Posterior cingulate gyrus (tissue), 11 donors: ENCODE results near the gene OPCML.
A peak's percentile ranks its signal among the peaks of the same experiment; 100 is the strongest.

Experiments used
- DNase-seq, 10 donors: peaks; one replicate each; pipeline versions ENCODE4 v3.0.0 to v3.0.0-alpha.2; 2020 to 2021; ENCODE audit warnings: mixed read lengths in 3 of 10
- intact Hi-C: fragments of 100-400 bp; cut with DNase I; formaldehyde crosslinking; loops from one replicate; pipeline ENCODE4 v1.15.1; 2023

The OPCML gene

DNA sequence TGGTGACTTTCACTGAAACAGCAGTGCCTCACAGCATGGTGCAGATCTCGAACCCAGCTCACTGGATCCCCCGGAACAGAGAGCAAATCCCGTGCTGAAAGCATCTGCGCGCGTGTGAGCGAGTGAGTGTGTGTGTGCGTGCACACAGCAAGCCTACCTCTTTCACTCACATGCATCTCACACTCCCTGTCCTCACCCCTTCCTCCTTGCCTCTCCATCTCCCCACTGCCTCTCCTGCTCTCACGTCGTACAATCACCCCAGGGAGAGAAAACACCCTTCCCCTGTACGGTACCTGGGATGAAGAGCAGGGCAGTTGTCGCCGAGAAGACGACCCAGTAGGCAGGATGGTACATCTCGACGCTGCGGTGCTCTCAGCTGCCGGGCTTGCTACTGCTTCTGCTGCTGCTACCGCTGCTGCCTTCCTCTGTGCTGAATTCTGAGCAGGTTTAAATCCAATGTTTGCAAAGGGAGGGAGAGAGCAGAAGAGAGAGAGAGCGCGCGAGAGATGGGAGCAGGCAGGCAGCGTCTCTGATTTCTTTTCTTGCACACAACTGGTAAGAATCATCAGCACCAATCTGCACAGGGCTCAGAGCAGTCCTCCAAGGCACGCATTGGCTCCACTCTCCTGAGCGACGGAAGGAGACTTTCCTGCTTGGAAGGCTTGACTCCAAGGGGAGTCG lies at the start of gene OPCML:
Gene OPCML, minus strand, starts transcription at position 531 of the 681 bp plus-strand sequence.
- DNase-seq: peak in 8 of 10 donors; percentile 35 to 92 (median 64)
- intact Hi-C loops: no loop called here

DNA sequence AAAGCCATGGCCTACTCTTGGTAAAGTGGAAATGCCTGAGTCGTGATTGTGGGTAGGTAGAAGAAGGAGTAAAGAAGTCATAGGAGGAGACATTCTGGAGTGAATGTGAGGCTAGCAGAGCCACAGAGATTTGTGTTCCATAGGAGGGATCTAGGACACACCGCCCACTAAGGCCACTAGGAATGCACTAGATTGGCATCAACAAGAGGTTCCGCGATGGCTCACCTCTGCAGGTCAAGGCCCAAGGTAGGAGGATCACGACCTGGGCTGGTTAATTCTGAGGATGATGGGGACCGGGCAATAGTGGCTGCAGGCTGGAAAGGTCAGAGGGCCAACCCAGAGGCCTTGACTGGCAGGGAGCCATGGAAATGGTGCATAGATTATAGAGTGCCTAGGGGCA lies 48.8 kb upstream of the OPCML start:
- no peak for DNase-seq
- intact Hi-C loops: no loop called here

DNA sequence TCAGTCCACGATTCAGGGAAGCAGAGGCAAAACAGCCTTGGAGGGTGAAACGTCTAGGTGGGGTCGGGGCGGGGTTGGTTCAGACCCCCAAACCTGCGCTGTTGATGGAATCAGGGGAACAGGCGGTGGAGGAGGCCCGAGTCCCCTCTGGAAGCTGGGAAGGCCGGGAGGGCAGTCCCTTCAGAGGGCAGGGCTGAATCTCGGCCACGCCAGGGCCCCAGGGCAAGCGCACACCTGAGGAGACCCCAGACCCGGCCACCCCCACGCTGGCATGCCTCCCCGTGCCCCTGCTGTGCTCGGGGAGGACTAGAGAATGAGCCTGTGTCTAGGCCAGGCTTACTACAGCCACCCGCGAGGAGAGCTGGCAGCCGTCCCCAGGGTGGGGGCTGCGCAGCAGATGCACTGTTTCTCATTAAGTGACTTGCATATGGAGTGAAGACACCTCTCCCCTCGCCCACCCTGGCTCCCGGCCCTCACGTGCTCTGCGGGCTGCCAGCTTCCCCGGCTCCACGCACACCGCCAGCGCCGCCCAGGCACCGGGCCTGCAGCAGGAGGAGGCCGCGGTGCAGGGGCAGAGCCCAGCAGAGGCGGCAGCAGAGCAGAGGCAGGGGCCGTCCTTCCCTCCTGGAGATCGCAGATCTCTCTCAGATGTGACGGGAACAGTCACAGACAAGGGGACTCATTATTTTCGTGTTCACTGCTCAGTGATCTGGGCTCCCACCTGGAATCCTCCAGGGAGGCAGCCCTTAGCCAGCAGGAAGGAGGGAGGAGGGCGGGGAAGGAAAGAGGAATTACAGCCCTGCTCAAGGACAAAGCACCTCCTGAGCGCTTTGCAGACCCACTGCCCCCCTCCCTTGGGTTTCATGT lies 47.1 kb upstream of the OPCML start:
- DNase-seq: peak in 3 of 10 donors; percentile 16 to 86 (median 77)
- intact Hi-C loops: no loop called here

DNA sequence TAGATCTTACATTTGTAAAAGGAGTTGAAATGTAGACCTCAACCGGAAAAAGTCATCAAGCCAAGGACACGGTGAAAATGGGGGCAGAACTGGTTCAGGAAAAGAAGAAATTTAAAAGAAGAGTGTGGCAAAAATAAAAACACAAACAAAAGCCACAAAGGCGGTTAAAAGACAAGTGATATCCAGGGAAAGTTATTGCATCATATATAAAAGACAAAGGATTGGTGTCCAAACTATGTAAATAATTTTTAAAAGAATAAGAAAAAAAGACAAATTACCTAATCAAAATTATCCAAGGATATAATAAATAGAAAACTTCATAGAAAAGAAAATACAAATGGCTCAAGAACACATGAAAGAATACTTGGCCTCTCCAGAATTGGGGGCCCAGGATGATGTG lies 45.1 kb upstream of the OPCML start:
- DNase-seq: no peak
- intact Hi-C loops: no loop called here

DNA sequence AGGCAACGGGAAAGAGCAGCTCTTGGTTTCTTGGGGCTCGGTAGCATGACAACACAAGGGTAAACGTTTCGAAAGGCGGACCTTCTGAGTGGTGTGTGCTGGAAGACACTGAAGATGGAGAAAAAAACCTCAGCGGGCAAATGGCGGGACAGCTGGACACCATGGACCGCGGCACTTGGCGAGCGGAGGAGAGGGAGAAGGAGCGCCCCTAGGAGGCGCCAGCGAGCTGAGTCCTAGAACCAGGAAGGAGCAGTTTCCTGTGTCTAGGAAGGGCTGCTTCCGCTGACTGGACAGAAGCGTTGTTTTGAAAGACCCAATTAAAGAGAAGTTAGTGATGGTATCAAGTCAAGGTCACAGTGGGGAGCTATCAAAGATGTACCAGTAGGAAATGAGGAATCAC lies 44.0 kb upstream of the OPCML start:
- DNase-seq: no peak
- intact Hi-C loops: no loop called here

DNA sequence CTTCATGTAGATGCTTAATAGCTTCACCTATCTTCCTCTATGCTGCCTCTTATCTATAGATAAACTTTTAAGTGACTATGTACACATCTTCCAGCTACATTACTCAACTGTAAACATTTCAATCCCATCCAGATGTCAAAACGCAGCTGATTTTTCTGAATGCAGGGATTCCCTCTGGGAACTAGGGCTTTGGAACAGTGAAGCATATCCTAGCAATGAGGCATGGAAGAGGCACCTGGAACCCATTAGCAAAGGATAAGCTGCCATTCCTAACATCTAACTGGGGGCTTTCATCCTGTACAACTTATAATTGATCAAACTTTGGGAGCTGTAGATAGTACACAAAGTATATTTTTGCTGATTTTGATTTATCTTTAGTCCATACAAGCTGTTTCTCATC lies 40.8 kb upstream of the OPCML start:
- intact Hi-C loops: no loop called here
- no peak for DNase-seq

DNA sequence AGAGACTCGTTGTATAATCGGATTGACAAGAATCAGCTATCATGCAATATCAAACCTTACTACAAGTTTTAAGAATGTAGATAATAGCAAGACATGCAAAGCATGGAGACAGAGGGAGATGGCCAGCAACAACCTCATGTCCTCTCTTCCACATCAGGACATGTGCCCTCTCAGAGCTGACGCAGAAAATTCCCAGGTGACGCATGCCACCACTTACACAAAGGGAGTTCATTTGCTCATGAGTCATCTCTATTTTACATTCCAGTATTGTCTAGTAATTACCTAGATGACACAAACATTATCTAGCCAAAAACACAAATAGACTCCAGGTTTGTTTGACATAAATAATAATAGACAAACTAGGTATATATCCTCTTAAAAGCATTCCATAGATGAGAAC lies 38.1 kb upstream of the OPCML start:
- intact Hi-C loops: no loop called here
- DNase-seq: no peak

DNA sequence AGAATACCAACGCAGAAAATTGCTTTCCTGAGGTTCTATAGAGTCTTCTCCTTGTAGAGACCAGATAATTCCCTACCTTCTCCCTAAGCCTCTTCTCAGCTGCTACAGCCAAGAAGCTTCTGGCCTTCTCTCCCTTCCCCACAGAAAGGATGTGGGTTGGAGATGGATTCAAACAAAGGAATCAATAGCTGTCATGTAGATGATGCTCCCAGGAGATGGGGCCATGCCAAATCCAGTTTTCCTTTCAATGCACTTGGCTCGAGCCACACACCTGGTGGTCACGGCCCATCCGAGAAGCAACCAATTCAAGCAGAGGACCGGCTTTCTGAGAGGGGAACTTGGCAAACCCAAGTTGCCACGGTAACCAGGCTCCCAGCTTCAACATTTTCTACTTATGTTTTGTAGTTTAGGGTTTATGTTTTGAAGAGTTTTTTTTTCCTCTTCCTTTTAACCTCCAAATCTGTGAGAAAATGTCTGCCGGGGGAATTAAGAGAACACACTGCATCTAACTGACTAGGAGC lies 31.3 kb upstream of the OPCML start:
- intact Hi-C loops: no loop called here
- no peak for DNase-seq

DNA sequence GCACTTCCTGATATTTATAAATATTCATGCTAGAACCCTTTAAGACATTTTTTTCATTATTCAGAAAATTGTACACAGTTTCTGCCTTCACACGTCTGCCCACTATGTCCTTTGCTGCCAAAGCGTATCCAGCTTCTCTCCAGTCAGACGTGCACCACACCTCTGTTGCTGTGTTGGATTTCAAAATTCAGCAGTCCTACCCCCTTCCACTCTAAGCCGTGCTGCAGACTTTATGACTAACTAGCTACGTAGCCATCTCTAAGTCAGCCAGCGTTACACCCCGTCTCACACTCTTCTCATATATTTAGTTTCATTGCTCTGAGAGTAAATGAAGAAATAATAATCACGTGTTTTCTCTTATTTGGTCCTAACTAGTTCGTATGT lies 28.2 kb upstream of the OPCML start:
- DNase-seq: peak in 1 of 10 donors; percentile 79
- intact Hi-C loops: no loop called here

DNA sequence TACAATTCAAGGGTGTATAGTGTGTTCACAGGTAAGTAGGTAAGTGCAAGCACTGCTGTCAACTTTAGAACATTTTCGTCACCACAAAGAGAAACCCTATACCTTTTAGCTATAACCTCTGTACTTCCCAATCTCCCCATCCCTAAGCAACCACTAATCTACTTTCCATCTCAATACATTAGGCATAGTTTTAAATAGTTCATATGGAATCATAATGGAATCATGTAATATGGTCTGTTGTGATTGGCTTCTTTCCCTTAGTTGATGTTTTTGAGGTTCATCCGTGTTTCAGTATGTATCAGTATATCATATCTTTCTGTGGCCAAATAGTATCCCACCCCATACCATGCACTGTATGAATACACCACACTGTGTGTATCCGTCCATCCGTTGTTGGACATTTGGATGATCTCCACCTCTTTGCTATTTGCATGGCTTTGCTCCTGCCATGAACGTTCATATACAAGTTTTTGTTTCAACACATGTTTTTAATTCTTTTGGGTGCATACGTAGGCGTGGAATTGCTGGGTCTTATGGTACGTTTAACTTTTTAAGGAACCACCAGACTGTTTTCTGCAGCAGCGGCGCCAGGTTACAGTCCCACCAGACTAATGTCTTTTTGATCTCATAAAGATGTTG lies 27.7 kb upstream of the OPCML start:
- intact Hi-C loops: no loop called here
- DNase-seq: no peak

DNA sequence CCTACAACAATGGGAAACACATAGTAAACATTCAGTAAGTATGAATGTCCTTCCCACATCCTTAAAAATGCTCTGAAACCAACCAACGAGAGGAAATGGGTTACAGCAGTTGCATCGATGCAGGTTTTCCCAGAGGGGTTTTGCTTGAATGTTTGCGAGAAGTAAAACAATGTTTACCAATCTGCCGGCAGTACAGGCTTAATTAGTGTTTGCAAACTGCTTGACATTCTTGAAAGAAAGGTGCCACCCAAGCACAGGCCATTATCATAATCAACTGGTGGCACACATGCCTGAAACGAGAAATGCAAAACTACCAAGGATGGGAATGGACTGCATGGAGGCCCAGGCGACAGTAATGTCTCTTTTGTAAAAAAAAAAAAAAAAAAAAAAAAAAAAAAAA lies 27.1 kb upstream of the OPCML start:
- no peak for DNase-seq
- intact Hi-C loops: no loop called here

DNA sequence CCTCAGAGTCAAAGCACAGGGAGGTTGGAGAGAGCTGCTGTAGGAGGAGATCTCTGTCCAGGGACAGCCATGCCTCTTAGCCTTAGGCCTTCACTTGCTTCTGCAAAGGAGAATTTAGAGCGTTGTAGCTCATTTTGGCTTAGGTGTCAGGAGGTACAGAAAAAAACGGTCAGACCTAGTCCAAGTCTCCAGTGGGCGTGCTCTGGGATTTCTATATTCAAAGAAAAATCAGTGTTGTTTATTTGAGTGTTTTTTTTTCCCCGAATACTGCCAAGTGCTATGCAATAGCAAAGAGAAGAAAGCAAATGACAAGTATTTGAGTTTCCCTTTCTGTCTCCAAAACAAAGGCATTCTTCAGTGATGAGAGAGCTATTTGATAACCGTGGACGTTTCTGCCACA lies 22.7 kb upstream of the OPCML start:
- DNase-seq: no peak
- intact Hi-C loops: no loop called here

DNA sequence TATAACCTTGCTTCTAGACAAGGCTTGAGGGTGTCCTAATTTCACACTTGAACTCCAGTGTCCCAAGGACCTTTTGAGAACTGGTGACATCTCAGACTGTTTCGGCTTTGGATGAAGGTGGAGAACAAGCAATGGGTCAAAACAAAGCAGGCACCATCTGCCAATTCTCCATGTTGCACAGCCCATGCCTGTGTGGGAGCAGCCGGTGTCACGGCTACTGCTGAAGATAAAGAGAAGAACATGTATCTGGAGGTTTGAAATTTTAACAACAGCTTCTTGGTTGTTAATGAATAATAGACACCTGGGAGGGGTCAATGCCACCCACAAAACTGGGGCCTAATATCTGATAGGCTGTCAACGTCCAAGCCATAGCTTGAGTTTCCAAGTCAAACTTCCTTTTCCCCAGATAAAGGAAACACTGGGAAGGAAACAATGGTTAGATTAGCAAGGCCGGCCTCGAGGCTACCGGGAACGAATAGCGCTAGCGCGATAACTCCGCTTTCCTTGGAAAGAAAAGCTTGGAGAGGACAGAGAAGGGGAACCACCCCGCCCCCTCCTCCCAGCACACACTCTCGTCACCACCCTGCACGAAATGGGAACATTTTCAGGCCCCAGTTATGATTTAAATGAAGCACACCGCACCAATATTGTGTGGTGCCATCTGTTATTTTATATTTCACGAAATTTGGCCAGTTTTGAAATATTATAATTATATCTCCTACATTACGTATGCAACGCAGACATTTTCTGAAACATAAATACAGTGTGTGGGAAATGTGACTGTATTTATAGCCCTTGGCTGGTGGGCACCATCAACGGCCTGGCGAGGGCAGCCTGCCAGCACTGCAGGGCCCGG lies 21.8 kb upstream of the OPCML start:
- intact Hi-C loops: no loop called here

DNA sequence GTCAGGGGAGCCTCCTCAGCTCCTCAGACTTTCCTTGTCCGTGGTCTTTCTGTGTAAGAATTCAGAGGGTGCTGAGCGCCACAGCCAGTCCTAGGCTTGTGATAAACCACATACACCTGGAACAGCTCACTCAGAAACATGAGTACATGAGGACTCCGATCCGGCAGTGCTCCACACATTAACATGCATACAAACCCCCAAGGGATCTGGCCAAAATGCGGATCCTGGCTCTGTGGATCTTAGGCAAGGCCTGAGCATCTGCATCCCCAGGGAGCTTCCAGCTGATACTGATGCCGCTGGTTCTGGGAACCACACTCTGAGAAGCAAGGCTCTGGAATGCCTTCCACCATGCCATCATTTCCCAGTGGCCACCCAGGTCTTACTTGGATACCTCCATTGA lies 20.6 kb upstream of the OPCML start:
- no peak for DNase-seq
- intact Hi-C loops: no loop called here

More for the DNA sequence above, 21.8 kb upstream of the OPCML start:
- DNase-seq: peak in 2 of 10 donors; percentile 79 to 82

DNA sequence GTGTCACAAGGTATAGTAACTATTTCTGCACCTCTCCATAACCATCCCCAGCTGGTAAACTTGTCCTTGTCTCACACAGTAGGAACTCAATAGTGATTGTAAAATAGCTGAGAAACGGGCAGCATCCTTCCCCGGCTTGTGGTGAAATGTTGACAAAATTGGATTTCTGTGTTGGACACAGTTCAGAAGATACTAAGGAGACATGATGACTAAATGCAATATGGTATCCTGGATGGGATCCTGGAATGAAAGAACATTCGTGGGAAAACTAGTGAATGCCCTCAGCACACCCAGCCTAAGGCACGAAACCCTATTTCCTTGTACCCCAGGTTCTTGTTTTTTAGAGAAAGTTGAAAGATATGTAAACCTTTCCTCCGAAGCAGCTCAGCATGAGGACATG lies 18.8 kb upstream of the OPCML start:
- no peak for DNase-seq
- intact Hi-C loops: no loop called here

DNA sequence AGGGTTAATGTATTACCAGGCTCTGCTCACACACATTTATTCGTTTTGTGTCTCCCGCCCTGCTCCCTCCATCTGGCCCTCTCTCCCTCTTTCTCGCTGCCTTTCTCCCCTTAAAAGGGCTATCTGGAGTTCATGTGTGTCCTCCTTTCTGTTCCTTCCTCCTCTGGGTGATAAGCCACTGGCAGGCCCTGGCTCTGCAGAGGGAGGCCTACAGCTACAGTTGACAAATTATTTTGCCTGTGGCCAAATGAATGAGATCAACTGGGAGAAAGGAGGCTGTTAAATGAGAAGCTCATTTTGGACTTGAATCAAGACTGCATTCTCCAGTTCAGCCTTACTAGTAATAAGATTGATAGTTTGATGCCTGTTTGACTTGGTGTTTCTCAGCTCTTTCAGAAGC lies 17.5 kb upstream of the OPCML start:
- no peak for DNase-seq
- intact Hi-C loops: no loop called here

DNA sequence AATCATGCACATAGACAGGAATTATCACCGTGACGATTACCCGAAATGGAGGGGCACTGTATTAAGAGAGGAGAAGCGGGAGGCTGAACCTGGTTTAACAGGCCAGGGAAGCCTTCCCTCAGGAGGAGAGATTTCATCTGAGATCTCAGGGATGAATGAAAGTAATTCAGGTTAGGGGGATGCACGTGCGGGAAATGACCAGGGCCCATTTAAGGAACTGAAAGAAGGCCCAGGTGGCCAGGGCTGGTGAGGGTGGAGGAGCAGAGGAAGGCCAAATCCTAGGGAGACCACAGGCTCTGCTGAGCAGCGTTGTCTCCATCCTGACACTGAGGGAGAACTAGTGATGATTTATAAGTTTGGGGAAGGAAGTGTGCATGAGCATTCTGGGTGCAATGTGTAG lies 16.3 kb upstream of the OPCML start:
- intact Hi-C loops: no loop called here
- DNase-seq: no peak

DNA sequence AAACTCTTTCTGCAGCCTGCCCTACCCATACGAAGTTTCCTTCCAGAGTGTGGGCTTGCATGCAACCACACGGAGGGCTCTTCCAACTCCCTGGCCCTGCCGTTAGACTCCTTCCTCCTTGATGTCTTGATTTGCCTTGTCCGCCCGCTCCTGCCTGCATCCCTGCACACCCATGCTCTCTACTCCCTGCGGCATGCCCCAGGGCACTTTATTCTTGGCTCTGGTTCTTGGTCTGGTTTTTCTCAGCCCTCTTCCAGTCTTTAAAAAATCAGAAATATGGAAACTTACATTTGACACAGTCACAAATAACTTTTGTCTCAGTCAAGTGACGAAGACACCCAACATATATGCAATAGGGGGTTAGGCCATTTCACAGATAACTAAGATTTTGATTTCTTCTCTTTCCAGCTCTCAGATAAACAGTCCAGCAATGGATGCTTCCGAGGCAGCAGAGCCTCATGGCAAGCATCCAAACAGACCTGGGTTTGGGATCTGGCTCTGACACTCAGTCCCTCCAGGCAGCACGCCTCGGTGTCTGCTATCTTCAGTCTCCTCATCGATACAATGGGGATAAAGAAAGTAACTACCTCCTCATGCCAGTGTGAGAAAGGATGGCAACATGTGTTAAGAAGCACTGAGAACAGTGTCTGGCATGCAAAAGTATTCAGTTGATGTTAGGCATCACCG lies 15.7 kb upstream of the OPCML start:
- intact Hi-C loops: no loop called here
- no peak for DNase-seq

DNA sequence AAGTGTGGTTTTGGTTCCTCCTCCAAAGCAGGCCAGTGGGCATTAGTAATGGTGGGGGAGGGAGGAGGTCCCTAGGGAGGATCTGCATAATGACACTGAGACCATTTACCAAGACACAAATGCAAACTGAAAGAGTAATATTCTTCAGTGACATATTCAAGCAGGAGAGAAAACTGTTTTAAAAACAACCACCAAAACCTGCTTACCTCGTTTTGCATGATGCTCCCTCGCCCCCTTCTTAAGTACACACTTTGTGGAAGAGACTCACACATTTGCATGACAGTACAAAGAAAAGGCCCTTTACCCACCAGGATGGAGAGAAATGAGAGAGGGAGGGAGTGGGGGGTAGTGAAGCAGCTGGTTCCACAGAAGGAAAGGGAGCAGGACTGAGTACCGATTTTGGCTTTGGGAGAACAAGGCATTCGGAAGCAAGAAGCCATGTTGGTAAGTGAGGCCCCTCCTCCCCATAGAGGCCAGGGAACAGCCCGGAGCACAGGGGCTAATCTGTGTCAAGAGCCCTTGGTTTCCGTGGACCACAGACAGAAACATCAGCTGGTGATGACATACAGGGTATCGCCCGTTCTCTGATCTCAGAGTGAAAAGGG lies 13.0 kb upstream of the OPCML start:
- intact Hi-C loops: no loop called here
- DNase-seq: no peak

DNA sequence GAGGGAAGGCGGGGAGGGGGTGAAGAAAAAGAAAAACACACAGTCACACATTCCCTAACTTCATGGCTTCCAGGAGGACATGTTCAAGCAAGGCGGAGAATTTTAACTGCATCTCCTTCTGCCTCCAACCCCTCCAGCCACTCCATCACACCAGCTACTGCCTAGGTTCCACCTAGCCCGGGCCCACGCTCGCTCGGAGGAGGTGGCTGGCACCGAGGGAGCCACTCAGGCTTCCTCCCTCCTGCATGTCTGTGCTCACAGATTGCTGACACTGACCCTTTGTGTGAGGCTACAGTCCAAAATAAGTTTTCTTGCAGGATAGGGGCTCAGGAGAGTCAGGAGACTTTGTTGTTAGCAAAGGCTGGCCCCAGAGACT lies 9.4 kb upstream of the OPCML start:
- intact Hi-C loops: no loop called here
- DNase-seq: no peak
